Hematopoietic multipotent progenitor cell treated with erythropoietin and hydrocortisone succinate and interleukin-3 and kit ligand, for 4 days (in vitro differentiated cells): ENCODE data around the gene FMNL2.
A peak's percentile ranks its signal among the peaks of the same experiment; 100 is the strongest.

Experiments
- DNase-seq: peaks from one replicate; pipeline ENCODE4 v3.0.0-alpha.2; 2015

FMNL2 gene

GRCh38 chr2:152560873-152561595 is 226.1 kb downstream of the FMNL2 start:
- no peak for DNase-seq

- DNase-seq, result no peak
These were observed 227.4 kb downstream of the FMNL2 start for GRCh38 chr2:152562198-152562884.

GRCh38 chr2:152563764-152564163 is 228.8 kb downstream of the FMNL2 start:
- no peak for DNase-seq

- DNase-seq, result no peak
These were observed 230.0 kb downstream of the FMNL2 start for GRCh38 chr2:152564754-152565551.

- no peak for DNase-seq
These were observed 231.1 kb downstream of the FMNL2 start for GRCh38 chr2:152565884-152566727.

- no peak for DNase-seq
These were observed 231.7 kb downstream of the FMNL2 start for GRCh38 chr2:152566728-152567069.

- DNase-seq, result no peak
These were observed 233.6 kb downstream of the FMNL2 start for GRCh38 chr2:152568531-152568930.

- DNase-seq, result no peak
These were observed 234.2 kb downstream of the FMNL2 start for GRCh38 chr2:152569186-152569585.

GRCh38 chr2:152571048-152571766 is 236.2 kb downstream of the FMNL2 start:
- no peak for DNase-seq

- DNase-seq, result no peak
These were observed 237.1 kb downstream of the FMNL2 start for GRCh38 chr2:152572031-152572430.

- DNase-seq, result peak; percentile 84
These were observed 238.2 kb downstream of the FMNL2 start for GRCh38 chr2:152573168-152573567.

GRCh38 chr2:152577579-152577978 is 242.6 kb downstream of the FMNL2 start:
- DNase-seq, result no peak

GRCh38 chr2:152578573-152578972 is 243.6 kb downstream of the FMNL2 start:
- DNase-seq, result no peak

- peak; percentile 38 for DNase-seq
These were observed 245.7 kb downstream of the FMNL2 start for GRCh38 chr2:152580714-152581113.

GRCh38 chr2:152581360-152581759 is 246.4 kb downstream of the FMNL2 start:
- no peak for DNase-seq

GRCh38 chr2:152582081-152582480 is 247.1 kb downstream of the FMNL2 start:
- no peak for DNase-seq

- peak; percentile 94 for DNase-seq
These were observed 248.7 kb downstream of the FMNL2 start for GRCh38 chr2:152583512-152584229.

- no peak for DNase-seq
These were observed 249.3 kb downstream of the FMNL2 start for GRCh38 chr2:152584301-152584700.

- peak; percentile 49 for DNase-seq
These were observed 251.0 kb downstream of the FMNL2 start for GRCh38 chr2:152585830-152586484.

GRCh38 chr2:152587187-152587947 is 252.4 kb downstream of the FMNL2 start:
- DNase-seq, result no peak
